RWPE2 (cell line): Measurements from ENCODE around the gene PTPN5.

Source experiments
- ATAC-seq: fragments of 200-7000 bp; cut with Tn5 transposase; 3 replicates; pipeline ENCODE4 v1.9.1; 2021; ENCODE audit warnings: low read depth
- DNase-seq: peaks from one replicate; pipeline ENCODE4 v3.0.0-alpha.2; 2020; ENCODE audit warnings: low spot score
- H3K27ac ChIP-seq: fragments of 450-650 bp; 2 replicates; pipeline ENCODE4 v1.5.1; 2017; ENCODE audit warnings: mild to moderate bottlenecking; ENCODE audit not compliant: poor library complexity, severe bottlenecking
- H3K27me3 ChIP-seq: fragments of 250-450 bp; sonication (Bioruptor Pico); 2 replicates; pipeline ENCODE4 v1.5.1; 2021; ENCODE audit warnings: mild to moderate bottlenecking, moderate library complexity; ENCODE audit not compliant: insufficient read depth, poor library complexity, severe bottlenecking
- H3K36me3 ChIP-seq: fragments of 250-450 bp; sonication (Bioruptor Pico); 2 replicates; pipeline ENCODE4 v1.5.1; 2020; ENCODE audit warnings: low read depth, mild to moderate bottlenecking, moderate library complexity
- H3K4me1 ChIP-seq: fragments of 250-450 bp; sonication (Bioruptor Pico); 2 replicates; pipeline ENCODE4 v1.5.1; 2021; ENCODE audit warnings: mild to moderate bottlenecking, moderate library complexity; ENCODE audit not compliant: insufficient read depth, poor library complexity, severe bottlenecking
- H3K4me3 ChIP-seq: fragments of 250-450 bp; sonication (Bioruptor Pico); 2 replicates; pipeline ENCODE4 v1.5.1; 2021; ENCODE audit warnings: mild to moderate bottlenecking, moderate library complexity; ENCODE audit not compliant: severe bottlenecking
- H3K9me3 ChIP-seq: fragments of 250-450 bp; sonication (Bioruptor Pico); 2 replicates; pipeline ENCODE4 v1.5.1; 2021; ENCODE audit warnings: mild to moderate bottlenecking, moderate library complexity; ENCODE audit not compliant: severe bottlenecking
- CTCF ChIP-seq: fragments of 450-650 bp; IDR thresholded peaks from one replicate; pipeline ENCODE4 v1.5.1; 2017; ENCODE audit warnings: mild to moderate bottlenecking, moderate library complexity; ENCODE audit not compliant: poor library complexity, severe bottlenecking

Gene PTPN5

DNA sequence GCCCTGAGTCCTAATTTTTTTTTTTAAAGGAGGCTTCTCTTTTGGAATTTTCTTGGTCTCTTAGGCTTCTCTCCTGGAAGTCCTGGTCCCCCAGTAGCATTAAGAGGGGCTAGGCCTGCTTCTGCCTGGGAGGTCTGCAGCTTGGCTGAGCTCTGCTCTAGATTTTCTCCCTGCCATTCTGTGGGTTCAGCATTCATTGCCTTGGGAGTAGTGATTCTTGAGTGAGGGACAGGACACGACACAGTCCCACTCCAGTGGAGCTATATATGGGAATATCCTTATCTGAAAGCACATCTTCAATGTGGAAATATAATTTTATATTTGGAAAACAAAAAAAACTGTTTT, 69.3 kb downstream of the PTPN5 start:
- H3K9me3 ChIP-seq: no peaks in the 10 kb centered on the region
- H3K4me1 ChIP-seq: no peaks in the 10 kb centered on the region
- no peak for DNase-seq
- H3K36me3 ChIP-seq: no peaks in the 10 kb centered on the region
- H3K27ac ChIP-seq: no peak overlapping the region
- peak; percentile 45 for TF ChIP-seq CTCF
- no peak overlapping the region for H3K4me3 ChIP-seq
- no peaks in the 10 kb centered on the region for H3K27me3 ChIP-seq
- no peak for ATAC-seq

GRCh38 chr11:18721561-18722292, 69.9 kb downstream of the PTPN5 start:
- peak; percentile 64 for ATAC-seq
- peak; percentile 72 for TF ChIP-seq CTCF
- H3K9me3 ChIP-seq: no peaks in the 10 kb centered on the region
- H3K4me3 ChIP-seq: peak overlapping the region; percentile 20
- H3K27me3 ChIP-seq: no peaks in the 10 kb centered on the region
- H3K27ac ChIP-seq: no peak overlapping the region
- no peak for DNase-seq
- H3K4me1 ChIP-seq: no peaks in the 10 kb centered on the region
- no peaks in the 10 kb centered on the region for H3K36me3 ChIP-seq

DNA sequence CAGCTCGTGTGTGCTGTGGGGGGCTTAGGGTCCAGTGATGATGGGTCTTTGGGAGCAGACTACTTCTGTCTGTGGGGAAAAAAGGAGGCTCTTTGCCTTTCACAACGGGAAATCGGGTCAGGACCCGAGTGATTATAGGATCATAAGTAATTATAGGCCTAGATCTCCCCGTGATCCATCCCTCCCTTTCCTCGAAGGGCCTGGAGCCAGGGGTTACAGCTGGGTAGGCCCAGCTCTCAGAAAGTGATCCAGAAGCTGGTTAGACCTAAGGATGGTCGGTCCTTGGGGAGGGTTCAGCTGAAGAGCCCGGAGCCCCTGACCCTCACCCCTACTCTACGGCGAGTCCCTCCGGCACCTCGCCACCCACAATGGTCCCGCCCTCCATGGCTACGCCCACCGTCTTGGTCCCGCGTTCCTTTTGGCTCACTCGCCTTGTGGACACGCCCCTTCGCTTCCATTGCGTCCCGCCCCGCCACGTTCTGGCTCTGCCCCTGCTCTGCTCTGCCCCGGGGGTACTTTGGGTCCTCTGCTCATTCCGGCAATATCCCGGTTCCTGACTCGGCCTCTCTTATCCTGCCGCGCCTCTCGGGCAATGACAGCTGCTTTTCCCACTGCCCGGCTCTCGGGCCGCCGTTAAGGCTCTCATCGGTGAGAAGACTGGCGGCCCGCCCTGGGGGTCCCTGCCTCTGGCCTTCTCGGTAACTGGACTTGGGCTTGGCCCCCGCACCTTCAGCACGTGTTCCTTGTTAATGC, 70.6 kb downstream of the PTPN5 start:
- no peak for TF ChIP-seq CTCF
- Histone ChIP-seq H3K4me1 (no peaks in the 10 kb centered on the region), H3K9me3 (no peaks in the 10 kb centered on the region), H3K36me3 (no peaks in the 10 kb centered on the region), H3K27ac (no peak overlapping the region), H3K27me3 (no peaks in the 10 kb centered on the region), H3K4me3 (peak overlapping the region; percentile 20)
- DNase-seq (no peak), ATAC-seq (peak; percentile 74)

GRCh38 chr11:18720091-18720807, 71.3 kb downstream of the PTPN5 start:
- Histone ChIP-seq H3K4me1 (no peaks in the 10 kb centered on the region), H3K4me3 (no peak overlapping the region), H3K27ac (no peak overlapping the region), H3K36me3 (no peaks in the 10 kb centered on the region), H3K27me3 (no peaks in the 10 kb centered on the region), H3K9me3 (no peaks in the 10 kb centered on the region)
- ATAC-seq (no peak), DNase-seq (no peak)
- TF ChIP-seq CTCF: no peak
